NCI-H2196 (cell line): ENCODE data around the gene KDM1A.
A peak's percentile ranks its signal among the peaks of the same experiment; 100 is the strongest.
"Not testable (repeated sequence)": the region's sequence is repeated elsewhere in the genome, so short reads cannot be mapped to it uniquely, and the experiment has no call there.

Experiments used
- DNase-seq: peaks from one replicate; lab custom pipeline; 2025; ENCODE audit not compliant: unreplicated experiment; lab: John Stamatoyannopoulos, UW

The KDM1A gene

GRCh38 chr1:23019094-23019862 lies at the start of gene KDM1A:
Gene KDM1A, plus strand, starts transcription at chr1:23019468. Its CDS starts 129 bp downstream, at chr1:23019597.
- peak; percentile 98 for DNase-seq

DNA sequence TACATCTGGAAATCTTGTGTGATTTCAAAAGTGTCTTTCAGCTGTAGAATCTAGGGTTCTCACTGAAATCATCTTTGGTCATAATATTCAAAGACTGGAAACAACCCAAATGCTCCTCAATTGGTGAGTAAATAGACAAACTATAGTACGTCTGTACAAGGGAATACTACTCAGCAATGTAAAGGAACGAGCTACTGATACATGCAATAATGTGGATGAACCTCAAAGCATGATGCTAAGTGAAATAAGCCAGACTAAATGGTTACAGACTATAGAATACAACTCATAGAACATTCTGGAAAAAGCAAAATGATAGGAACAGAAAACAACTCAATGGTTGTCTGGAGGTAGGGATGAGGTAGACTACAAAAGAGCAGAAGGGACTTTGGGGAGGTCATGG lies 49.2 kb upstream of the KDM1A start:
- no peak for DNase-seq

DNA sequence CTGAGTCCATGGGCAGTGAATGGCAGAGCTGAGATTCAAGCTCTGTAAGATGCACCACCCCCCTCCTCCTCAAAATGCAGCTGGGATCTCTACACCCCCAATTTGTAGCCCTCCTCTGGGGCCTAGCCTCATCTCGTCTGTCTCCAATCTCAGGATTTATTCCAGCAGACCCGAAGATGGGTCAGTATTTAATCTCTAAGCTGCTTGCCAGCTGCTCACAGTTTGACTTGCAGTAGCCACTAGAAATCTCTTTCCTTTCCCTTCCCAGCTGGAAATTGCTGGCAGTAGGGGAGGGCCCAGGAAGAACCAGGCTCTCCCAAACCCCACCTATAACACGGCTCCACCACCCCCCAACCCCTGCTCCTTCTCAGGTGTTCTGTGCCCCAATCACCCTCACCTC lies 48.1 kb upstream of the KDM1A start:
- no peak for DNase-seq

GRCh38 chr1:22971611-22972405 lies 47.5 kb upstream of the KDM1A start:
- peak; percentile 58 for DNase-seq

DNA sequence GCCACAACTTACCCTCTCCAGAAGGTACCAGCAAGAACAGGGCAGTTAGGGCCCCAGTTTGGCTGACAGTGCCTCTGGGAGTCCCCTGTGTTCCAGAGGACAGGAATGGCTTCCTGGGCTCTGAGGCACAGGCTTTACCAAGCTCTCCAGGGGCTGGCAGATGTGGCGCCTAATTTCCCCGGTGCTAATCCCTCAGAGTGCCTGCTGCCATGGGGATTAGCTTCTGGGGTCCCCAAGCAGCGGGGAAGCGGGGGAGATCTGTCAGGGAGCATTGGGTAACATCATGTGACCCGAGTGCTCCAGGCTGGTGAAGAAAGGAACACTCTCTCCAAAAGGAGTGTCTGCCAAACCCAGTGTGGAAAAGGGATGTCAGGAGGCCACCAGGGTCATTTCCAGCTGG lies 46.5 kb upstream of the KDM1A start, which contains the start of gene LACTBL1:
Gene LACTBL1, minus strand, starts transcription at position 107 of the 400 bp plus-strand sequence. CDS start 550 bp downstream, outside the sequence.
- DNase-seq: no peak

GRCh38 chr1:22975694-22976093 lies 43.6 kb upstream of the KDM1A start:
- no peak for DNase-seq

- no peak for DNase-seq
Measured at GRCh38 chr1:22976127-22976460, 43.2 kb upstream of the KDM1A start.

GRCh38 chr1:22976461-22977243 lies 42.6 kb upstream of the KDM1A start:
- DNase-seq: peak; percentile 79

DNA sequence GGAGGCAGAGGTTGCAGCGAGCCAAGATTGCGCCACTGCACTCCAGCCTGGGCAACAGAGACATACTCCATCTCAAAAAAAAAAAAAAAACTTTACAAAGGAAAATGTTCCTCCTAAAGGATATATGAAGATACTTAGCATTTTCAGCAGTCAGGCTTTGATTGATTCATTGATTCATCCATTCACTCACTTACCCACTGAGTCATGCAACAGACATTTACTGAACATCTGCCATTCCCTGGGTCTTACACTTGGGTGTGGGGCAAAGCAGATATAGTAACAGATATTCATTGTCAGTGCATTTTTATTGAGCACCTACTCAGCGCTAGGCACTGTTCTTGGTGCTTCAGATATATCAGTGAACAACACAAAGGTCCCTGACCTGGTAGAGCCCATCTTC lies 41.0 kb upstream of the KDM1A start:
- DNase-seq: no peak

- not testable (repeated sequence) for DNase-seq
Measured at GRCh38 chr1:22980471-22980790, 38.8 kb upstream of the KDM1A start.

GRCh38 chr1:22983944-22984343 lies 35.3 kb upstream of the KDM1A start:
- peak; percentile 16 for DNase-seq

- DNase-seq: not testable (repeated sequence)
Measured at GRCh38 chr1:22992384-22992783, 26.9 kb upstream of the KDM1A start.

DNA sequence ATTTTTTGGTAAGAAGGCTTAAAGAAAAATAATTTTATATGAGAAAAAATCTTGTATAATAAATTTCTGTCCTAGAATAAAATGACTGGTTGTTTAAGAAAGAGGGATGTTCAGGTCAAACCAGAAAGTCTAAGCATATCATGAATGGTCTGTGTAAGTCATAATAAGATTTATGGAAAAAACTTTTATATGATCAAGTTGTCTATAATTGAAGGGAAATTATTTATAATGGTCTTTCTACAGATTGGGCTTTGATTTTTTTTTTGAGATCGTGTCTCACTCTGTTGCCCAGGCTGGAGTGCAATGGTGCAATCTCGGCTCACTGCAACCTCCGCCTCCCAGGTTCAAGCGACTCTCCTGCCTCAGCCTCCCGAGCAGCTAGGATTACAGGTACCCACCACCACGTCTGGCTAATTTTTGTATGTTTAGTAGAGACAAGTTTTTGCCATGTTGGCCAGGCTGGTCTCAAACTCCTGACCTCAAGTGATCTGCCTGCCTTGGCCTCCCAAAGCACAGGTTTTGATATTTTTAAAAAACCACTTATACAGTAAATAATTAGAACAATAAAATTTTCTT lies 26.0 kb upstream of the KDM1A start:
- DNase-seq: not testable (repeated sequence)

- DNase-seq: no peak
Measured at GRCh38 chr1:22995774-22996173, 23.5 kb upstream of the KDM1A start.

DNA sequence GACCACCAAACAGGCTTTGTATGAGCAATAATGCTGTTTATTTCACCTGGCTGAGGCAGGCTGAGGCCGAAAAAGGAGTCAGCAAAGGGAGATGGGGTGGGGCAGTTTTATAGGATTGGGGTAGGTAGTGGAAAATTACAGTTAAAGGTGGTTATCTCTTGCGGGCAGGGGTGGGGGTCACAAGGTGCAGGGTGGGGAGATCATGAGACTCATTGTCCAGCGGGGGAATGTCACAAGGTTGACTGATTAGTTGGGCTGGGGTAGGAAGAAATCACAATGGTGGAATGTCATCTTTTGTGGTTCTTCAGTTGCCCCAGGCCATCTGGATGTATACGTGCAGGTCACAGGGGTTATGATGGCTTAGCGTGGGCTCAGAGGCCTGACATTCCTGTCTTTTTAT lies 21.7 kb upstream of the KDM1A start:
- DNase-seq: not testable (repeated sequence)

DNA sequence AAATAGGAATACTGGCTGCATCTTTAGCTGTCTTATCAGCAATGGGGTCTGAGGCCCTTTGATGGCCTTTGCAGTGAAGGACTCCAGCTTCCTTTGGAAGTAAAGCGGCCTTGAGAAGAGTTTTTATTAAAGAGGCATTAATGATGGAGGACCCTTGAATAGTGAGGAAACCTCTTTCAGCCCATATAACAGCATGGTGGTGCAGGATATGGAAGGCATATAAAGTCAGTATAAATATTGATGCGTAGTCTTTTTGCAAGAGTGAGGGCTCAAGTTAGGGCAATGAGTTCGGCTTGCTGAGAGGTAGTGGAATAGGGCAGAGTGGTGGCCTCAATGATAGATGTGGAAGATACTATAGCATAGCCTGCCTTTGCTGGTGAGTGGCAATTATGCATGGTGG lies 19.1 kb upstream of the KDM1A start:
- DNase-seq: not testable (repeated sequence)

DNA sequence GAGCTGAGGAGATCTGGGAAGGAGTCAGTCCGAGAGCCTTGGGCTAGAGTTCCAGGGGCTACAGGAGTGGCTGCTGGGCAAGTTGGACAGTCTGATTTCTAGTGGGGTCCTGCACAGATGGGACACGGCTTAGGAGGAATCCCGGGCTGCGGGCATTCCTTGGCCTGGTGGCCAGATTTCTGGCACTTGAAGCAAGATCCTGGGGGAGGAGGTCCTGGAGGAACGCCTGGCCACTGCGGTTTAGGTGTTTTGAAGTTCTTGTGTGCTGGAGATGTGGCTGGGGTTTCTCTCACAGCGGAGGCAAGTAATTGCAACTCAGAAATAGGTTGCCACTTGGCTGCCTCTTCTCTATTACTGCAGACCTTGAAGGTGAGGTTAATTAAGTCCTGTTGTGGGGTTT lies 17.1 kb upstream of the KDM1A start:
- not testable (repeated sequence) for DNase-seq

DNA sequence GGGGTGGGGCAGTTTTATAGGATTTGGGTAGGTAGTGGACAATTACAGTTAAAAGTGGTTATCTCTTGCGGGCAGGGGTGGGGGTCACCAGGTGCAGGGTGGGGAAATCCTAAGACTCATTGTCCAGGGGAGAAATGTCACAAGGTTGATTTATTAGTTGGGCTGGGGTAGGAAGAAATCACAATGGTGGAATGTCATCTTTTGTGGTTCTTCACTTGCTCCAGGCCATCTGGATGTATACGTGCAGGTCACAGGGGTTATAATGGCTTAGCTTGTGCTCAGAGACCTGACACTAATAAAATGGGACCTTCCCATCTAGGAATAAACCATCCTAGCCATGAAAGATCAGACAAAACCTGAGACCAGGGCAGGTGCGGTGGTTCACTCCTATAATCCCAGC lies 15.2 kb upstream of the KDM1A start:
- DNase-seq: no peak

DNA sequence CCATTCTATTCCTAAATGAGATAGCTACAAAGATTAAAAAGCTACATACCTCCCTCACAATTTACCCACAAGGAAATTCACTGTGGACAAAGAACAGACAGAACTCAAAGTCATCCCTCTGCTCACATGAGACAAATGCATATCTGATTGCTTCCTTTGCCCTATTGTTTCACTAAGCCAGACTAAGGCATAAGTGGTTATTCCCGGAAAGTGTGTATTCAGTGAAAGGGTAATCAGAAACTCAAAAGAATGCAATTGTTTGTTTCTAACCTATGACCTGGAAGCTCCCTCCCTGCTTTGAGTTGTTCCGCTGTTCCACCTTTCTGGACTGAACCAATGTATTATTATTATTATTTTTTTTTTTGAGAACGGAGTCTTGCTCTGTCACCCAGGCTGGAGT lies 14.5 kb upstream of the KDM1A start:
- not testable (repeated sequence) for DNase-seq

- no peak for DNase-seq
Measured at GRCh38 chr1:23007106-23007505, 12.2 kb upstream of the KDM1A start.

DNA sequence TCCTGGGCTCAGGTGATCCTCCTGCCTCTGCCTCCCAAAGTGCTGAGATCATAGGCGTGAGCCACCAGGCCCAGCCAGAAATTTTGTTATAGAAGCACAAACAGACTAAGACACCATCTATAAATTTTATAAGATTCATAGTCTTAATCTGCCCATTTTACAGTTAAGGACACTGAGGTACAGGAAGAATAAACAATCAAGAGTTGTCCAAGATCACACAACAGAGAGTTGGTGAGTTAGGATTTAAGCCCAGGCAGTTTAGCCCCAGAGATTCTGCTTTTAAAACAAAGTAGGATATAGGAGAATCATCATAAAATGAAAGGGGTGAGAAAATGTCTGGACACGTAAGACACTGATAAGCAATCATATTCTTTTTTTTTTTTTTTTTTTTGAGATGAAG lies 10.4 kb upstream of the KDM1A start:
- no peak for DNase-seq
